Endodermal cell (in vitro differentiated cells): ENCODE data around the gene CNTNAP4. TPM values are rescaled to one million over a fixed set of nuclear protein-coding genes. Genes with fewer than 3 reads are reported as not detected.

Source experiments
- DNase-seq: peaks from one replicate; pipeline ENCODE4 v3.0.0-alpha.2; 2017
- H3K27ac ChIP-seq: 2 replicates; pipeline ENCODE4 v1.5.1; 2013; ENCODE audit warnings: mild to moderate bottlenecking, low read depth, low read length, moderate library complexity
- H3K27me3 ChIP-seq: 2 replicates; pipeline ENCODE4 v1.6.1; 2013; ENCODE audit warnings: mild to moderate bottlenecking, low read length, moderate library complexity; ENCODE audit not compliant: insufficient read depth, control insufficient read depth, poor library complexity, severe bottlenecking
- H3K36me3 ChIP-seq: 2 replicates; pipeline ENCODE4 v1.7.0; 2013; ENCODE audit warnings: mild to moderate bottlenecking, low read length, moderate library complexity; ENCODE audit not compliant: control insufficient read depth, insufficient read depth
- H3K4me1 ChIP-seq: one replicate; pipeline ENCODE4 v1.7.0; 2013; ENCODE audit warnings: low read length; ENCODE audit not compliant: control insufficient read depth, insufficient read depth
- H3K4me3 ChIP-seq: 2 replicates; pipeline ENCODE4 v1.5.1; 2013; ENCODE audit warnings: mild to moderate bottlenecking, low read length, moderate library complexity
- H3K9ac ChIP-seq: 2 replicates; pipeline ENCODE4 v1.6.1; 2013; ENCODE audit warnings: mild to moderate bottlenecking, low read length, moderate library complexity; ENCODE audit not compliant: poor library complexity, severe bottlenecking; ENCODE audit errors: extremely low read depth
- H3K9me3 ChIP-seq: 2 replicates; pipeline ENCODE4 v1.6.1; 2013; ENCODE audit warnings: mild to moderate bottlenecking, low read length, moderate library complexity; ENCODE audit not compliant: control insufficient read depth
- H3K27ac Mint-ChIP-seq: 2 replicates; pipeline ENCODE4 v1.8.0; 2020; ENCODE audit warnings: mixed read lengths
- H3K27me3 Mint-ChIP-seq: 2 replicates; pipeline ENCODE4 v1.8.0; 2021; ENCODE audit warnings: mild to moderate bottlenecking, mixed read lengths; ENCODE audit not compliant: insufficient read depth
- H3K36me3 Mint-ChIP-seq: 2 replicates; pipeline ENCODE4 v1.8.0; 2020; ENCODE audit warnings: low read depth, mixed read lengths
- H3K4me1 Mint-ChIP-seq: 2 replicates; pipeline ENCODE4 v1.8.0; 2020; ENCODE audit warnings: mixed read lengths
- H3K4me3 Mint-ChIP-seq: 2 replicates; pipeline ENCODE4 v1.8.0; 2020; ENCODE audit warnings: mild to moderate bottlenecking, moderate library complexity, mixed read lengths
- H3K9me3 Mint-ChIP-seq: 2 replicates; pipeline ENCODE4 v1.8.0; 2020; ENCODE audit warnings: mild to moderate bottlenecking, mixed read lengths
- CTCF ChIP-seq: fragments of 200-600 bp; sonication (generic); conservative IDR thresholded peaks from 2 replicates; pipeline ENCODE4 v1.5.0; 2021; ENCODE audit warnings: antibody characterized with exemption, mild to moderate bottlenecking
- WGBS, 2 experiments: methylation state at CpG; one replicate each; pipeline versions ENCODE4 v1.1.5 to v1.1.7; 2013; ENCODE audit warnings: missing lambda C conversion rate in 2 of 2, mixed read lengths in 1 of 2; ENCODE audit not compliant: insufficient coverage in 1 of 2, insufficient read length in 1 of 2; 5-methylcytosine and 5-hydroxymethylcytosine counted together
- total RNA-seq, 2 donors: library from RNA; stranded (reverse); fragmentation: NEBNext Ultra II Directional in 1 of 2; extraction: Animal tissue kit (Norgen Biotek cat#: 25700) in 1 of 2; gene quantifications; 2 replicates in 1 of 2; 3 replicates in 1 of 2; pipeline ENCODE4 v1.2.1, GENCODE V29; 2021

CNTNAP4 gene
- total RNA-seq, 2 donors from 2014 or later = 0.24 to 0.55 TPM

GRCh38 chr16:76278086-76278485 is 885 bp downstream of the CNTNAP4 start:
- H3K4me3 ChIP-seq = no peak overlapping the region
- no peak for TF ChIP-seq CTCF
- no peaks in the 10 kb centered on the region for H3K36me3 ChIP-seq
- Mint-ChIP-seq H3K27me3 (peaks cover 28% of the 10 kb centered on the region), H3K36me3 (no peaks in the 10 kb centered on the region), H3K27ac (no peak overlapping the region), H3K4me3 (no peak overlapping the region), H3K4me1 (no peaks in the 10 kb centered on the region), H3K9me3 (no peaks in the 10 kb centered on the region)
- DNase-seq = no peak
- peaks cover 13% of the 10 kb centered on the region for H3K27me3 ChIP-seq
- H3K9ac ChIP-seq = no peak overlapping the region
- peaks cover 4% of the 10 kb centered on the region for H3K4me1 ChIP-seq
- no peak overlapping the region for H3K27ac ChIP-seq
- WGBS, 2 experiments = 80 to 87% methylated on average over 1 to 5 of the region's 5 CpGs
- no peaks in the 10 kb centered on the region for H3K9me3 ChIP-seq

GRCh38 chr16:76278980-76279379 is 1.8 kb downstream of the CNTNAP4 start:
- Mint-ChIP-seq H3K36me3 (no peaks in the 10 kb centered on the region), H3K4me1 (no peaks in the 10 kb centered on the region), H3K27ac (no peak overlapping the region), H3K9me3 (no peaks in the 10 kb centered on the region), H3K4me3 (no peak overlapping the region), H3K27me3 (peaks cover 33% of the 10 kb centered on the region)
- H3K4me1 ChIP-seq = peaks cover 4% of the 10 kb centered on the region
- no peak for DNase-seq
- no peaks in the 10 kb centered on the region for H3K9me3 ChIP-seq
- peak; percentile 77 for TF ChIP-seq CTCF
- H3K4me3 ChIP-seq = no peak overlapping the region
- H3K36me3 ChIP-seq = no peaks in the 10 kb centered on the region
- H3K9ac ChIP-seq = no peak overlapping the region
- H3K27me3 ChIP-seq = peaks cover 13% of the 10 kb centered on the region
- H3K27ac ChIP-seq = no peak overlapping the region

GRCh38 chr16:76280421-76281215 is 3.4 kb downstream of the CNTNAP4 start:
- WGBS, 2 experiments = 94 to 100% methylated on average over 1 to 6 of the region's 6 CpGs

More at GRCh38 chr16:76280421-76281215, 3.4 kb downstream of the CNTNAP4 start:
- no peaks in the 10 kb centered on the region for H3K36me3 Mint-ChIP-seq
- peaks cover 4% of the 10 kb centered on the region for H3K4me1 ChIP-seq
- no peaks in the 10 kb centered on the region for H3K9me3 Mint-ChIP-seq
- no peak overlapping the region for H3K27ac Mint-ChIP-seq
- H3K27me3 Mint-ChIP-seq = peaks cover 33% of the 10 kb centered on the region
- no peaks in the 10 kb centered on the region for H3K36me3 ChIP-seq
- H3K27ac ChIP-seq = no peak overlapping the region
- no peaks in the 10 kb centered on the region for H3K9me3 ChIP-seq
- no peak for TF ChIP-seq CTCF
- no peaks in the 10 kb centered on the region for H3K4me1 Mint-ChIP-seq
- H3K9ac ChIP-seq = no peak overlapping the region
- no peak for DNase-seq
- H3K4me3 Mint-ChIP-seq = no peak overlapping the region
- H3K4me3 ChIP-seq = no peak overlapping the region
- peaks cover 13% of the 10 kb centered on the region for H3K27me3 ChIP-seq
